ENCODE data around the gene CREB5.

The CREB5 gene

DNA sequence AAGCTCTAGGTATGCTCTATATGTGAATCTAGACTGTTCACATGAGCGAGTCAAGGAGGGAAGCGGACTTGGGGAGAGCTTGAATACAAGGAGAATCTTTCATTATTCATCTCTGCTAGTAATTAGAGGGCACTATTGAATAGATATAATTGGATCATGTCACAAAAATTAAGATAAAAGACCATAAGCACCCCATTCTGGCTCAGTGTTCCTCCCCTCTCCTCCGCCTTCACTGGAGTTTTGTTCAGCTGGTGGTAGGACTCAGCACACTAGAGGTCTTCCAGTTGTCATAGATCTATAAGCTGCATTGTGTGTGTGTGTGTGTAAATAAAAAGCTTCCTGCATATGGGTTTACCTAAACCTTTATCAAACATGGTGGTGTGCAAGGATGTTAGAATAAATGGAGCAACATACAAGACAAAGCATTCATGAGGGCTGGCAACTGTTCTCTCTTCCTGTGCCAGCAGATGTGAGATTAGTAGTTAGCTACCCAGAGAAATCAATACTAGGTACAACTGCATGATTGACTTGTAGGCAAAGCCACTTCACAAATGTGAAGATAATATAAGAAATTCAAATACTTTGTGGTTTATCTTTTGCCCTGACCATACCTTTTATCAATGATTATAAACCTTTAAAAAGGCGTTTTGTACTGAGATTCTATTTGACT lies 142.6 kb downstream of the CREB5 start:
- no peak for DNase-seq

DNA sequence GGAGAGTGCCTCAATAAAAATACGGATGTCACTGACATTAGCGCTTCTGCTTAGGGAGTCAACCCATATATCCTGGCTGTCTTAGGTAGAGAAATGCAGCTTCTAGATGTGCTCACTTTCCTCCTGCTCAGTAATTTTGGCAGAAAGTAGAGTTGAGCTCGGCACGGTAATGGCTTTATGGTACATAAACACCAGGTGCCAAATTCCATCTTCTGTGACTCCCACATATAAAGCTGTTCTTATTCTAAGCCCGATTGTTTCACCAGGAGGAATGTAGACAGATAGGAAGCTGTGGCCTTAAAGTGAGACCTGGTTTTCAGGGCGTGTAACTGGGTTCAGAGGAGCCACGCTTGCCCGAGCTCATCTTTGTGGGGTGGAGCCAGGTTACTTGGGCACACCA lies 143.7 kb downstream of the CREB5 start:
- no peak for DNase-seq

DNA sequence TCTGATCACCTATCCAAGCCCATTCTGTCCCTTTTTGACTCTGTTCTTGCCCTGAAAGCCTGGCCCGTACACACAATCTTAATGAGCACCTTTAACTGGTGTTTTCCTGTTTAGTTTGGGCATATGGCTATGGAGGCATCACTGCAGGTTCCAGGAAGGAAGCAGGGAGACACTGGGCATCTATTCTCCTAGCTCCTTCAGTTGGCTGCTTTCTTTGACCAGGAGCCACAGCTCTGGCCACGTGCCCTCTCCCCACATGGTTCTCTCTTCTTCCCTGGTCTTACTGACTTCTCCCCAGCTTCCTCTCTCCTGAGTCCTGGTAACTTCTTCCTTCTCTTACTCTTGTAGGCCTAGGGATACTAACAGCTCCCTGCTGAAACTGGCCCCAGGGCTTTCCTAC lies 144.4 kb downstream of the CREB5 start:
- DNase-seq: no peak

DNA sequence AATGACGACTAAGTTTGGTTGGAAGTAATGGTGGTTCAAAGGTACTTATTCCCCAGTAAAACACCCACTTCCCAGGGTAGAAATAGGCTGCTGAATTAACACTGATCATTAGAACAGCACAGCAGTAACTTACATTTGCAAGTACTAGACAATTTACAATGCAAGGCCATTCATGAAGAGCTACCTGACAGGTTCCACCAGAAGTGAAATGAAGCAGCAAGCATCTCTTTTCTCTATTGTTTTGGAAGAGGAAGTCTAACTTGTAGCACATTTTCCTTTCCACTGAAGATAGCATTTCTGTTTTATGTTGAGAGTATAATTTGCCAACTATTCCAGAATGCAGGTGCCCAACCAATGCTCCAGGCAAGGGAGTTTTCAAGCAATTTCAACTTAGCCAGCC lies 145.9 kb downstream of the CREB5 start:
- DNase-seq: no peak

DNA sequence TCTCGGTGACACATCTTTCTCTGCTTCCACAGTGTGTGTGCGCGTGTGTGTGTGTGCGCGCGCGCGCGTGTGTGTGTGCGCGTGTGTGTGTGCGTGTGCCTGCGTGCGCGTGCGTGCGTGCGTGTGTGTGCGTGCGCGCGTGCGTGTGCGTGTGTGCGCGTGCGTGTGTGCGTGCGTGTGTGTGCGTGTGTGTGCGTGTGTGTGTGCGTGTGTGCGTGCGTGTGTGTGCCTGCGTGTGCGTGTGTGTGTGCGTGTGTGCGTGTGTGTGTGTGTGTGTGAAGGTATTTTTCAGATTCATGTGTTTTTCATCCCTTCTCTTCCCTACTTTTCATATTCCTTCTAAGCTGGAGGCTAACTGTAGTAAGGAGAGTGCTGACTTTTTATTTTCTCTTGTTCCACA lies 148.4 kb downstream of the CREB5 start:
- DNase-seq: no peak

DNA sequence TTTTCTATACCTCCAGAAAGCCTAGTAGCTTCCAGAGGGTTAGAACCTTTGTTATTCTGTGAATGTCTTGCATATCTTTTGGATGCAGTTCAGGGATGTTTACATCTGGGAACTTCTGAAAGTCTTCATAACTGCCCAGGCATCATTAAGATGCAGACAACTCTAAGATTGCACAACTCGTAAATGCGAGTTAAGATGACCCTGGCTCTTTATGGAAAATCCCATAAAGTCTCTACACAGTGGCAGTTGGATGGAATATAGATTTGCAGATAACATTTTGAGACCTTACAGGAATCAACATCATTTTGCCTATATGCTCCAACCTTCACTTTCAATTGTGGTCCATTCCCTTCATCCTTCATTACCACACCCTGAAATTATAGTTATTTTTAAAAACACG lies 151.7 kb downstream of the CREB5 start:
- no peak for DNase-seq

DNA sequence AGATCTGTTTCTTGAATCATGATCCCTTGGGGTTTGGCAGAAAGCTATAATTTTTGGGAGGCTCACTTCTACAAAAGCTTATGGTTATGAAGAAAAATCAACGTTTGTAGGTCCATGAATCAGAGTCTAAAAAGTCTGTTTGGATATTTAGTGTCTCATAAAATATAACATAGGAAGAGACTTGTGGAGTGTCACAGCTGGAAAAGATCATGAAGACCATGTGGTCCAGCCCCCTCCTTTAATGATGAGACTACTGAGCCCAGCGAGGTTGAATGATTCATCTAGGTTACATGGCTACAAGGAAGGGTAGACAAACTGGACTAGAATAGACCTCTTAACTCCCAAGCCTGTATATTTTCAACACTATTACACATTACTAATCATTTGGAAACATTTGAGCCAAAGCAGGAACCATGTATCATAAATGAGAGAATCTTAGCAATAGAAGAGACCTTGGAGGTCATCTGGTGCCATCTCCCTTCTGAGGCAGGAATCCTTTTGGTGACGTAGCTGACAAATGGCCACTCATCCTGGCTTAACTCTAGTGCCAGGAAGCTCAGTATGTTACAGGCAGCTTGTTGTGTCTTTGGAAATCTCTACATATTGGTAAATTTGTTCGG lies 152.5 kb downstream of the CREB5 start:
- no peak for DNase-seq

DNA sequence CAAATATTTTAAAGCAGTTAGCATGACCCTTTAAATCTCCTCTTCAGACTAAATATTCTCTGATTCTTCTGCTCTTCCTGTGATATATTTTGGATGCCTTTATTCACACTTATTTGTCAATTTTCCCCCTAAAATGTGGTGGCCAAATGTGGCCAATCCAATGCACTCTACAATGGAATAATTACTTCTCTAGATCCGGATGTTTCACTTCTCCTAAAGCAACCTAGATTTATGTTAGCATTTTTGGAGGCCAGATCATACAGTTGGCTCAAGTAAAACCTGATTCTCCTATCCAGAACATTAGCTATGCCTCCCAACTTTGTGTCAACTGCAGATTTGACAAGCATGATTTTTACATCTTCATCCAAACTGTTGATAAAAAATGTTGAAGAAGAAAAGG lies 153.7 kb downstream of the CREB5 start:
- peak; percentile 0 for DNase-seq

DNA sequence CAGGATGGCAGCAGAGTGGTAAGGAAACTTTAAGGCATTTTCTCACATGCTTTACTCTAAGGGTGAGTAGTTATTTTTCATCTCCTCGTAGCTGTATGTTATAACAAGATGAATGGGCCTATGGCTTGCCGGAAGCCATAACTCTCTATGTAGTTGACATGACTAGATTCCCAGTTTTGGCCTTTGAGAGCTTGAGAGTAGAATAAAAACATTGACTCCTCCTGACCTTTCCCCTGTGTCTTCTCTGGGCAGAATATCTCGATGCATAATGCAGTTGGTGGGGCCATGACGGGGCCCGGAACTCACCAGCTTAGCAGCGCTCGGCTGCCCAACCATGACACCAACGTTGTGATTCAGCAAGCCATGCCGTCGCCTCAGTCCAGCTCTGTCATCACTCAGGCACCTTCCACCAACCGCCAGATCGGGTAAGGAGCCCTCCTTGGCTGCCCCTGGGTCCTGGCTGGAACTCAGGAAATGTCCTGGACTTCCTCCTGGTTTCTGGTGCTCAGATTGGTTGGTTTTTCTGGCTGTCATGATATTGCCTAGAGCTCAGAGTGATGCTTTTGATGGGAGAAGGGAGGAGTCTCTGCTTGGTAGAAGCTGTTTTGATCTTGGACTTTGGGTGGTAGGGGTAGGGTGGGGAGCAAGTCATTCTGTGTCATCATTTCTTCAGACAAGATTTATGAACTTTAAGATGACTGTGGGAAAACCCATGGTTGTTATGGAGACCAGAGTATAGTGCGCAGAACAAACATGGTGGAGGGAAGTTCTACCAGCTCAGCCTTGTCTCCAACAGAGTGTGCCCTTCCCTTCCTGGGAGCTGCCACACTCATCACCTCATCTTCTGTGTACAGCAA lies 158.0 kb downstream of the CREB5 start:
- no peak for DNase-seq

DNA sequence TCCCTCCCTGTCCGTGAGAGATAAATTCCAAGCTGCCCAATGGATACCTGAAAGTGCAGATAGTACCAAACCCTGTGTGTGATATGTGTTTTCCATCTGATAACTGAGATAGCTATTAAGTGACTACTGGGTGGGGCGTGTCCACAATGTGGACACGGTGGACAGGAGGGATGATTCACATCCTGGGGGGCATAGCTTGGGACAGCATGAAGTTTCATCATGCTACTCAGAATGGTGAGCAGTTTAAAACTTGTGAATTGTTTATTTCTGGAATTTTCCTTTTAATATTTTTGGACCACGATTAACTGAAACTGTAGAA lies 158.6 kb downstream of the CREB5 start:
- DNase-seq: no peak

DNA sequence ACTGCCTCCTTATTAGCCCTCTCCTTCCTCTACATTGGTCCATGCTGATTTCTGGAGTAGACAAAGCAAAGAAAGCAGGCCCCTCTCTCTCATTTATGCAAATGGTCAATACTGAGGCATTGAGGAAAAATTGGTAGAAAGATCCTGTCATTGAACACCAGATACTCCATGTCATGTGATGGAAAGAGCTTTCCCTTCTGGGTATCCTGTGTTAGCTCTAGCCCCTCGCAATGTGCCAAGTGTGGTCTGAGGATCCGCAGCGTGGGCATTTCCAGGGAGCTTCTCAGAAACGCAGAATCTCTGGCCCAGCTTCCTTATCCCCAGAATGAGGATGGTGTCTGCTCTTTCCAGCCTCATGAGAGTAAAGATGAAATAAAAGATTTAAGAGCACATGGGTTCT lies 159.1 kb downstream of the CREB5 start:
- DNase-seq: no peak

DNA sequence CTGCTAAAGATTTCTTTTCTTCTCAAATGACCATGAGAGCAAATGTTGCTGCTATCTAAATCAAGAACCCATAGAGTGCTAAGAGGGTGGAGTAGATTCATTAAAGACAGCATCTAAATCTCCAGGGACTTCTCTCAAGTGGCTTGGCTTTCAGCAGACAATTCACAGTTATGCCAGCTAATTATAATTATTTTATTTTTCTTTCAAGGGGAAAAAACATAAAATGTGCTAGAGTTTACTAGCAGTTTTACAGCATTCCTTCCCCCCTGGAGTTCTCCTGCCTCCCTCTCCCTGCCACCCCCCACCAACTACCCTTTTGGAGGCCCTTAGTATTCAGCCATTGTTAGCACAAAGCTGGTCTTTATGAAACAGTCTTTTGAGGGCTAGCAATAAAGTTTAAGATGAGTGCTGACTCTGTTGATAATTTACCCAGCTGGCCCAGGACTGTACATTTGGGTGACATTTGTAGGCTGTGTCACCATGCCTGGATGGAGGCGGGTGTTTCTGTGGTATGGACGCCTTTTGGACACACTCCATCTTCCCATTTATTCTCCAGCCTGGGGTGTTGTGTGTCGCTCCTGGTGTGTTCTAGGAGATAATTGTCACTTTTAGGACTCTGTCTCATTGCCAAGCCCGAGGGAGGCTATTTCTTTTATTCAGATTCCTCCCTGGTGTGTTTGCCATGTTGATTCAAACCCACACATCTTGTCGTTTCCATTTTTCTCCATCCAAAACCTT lies 160.2 kb downstream of the CREB5 start:
- no peak for DNase-seq

DNA sequence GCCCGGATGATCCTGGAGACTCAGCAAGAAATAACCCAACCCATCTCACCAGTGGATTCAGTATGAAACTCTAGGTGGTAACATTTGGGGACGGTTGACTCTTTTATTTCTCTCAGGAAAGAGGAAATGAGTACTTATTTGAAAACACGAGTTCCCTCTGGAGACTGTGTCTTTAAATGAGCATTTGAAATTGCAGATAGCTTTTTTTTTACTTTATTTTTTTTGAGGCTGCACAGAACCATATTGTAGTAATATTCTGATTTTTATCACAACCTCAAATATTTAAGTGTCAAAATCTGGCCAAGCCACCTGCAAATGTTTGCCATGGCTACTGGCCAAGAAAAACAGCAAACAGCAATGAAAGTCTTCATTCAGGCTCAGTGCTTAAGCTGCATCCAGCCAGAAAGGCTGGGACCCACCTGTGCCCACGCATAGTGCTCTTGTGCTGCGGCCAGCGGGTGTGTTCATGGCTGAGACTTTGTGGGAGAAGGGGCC lies 160.8 kb downstream of the CREB5 start:
- DNase-seq: peak; percentile 42

DNA sequence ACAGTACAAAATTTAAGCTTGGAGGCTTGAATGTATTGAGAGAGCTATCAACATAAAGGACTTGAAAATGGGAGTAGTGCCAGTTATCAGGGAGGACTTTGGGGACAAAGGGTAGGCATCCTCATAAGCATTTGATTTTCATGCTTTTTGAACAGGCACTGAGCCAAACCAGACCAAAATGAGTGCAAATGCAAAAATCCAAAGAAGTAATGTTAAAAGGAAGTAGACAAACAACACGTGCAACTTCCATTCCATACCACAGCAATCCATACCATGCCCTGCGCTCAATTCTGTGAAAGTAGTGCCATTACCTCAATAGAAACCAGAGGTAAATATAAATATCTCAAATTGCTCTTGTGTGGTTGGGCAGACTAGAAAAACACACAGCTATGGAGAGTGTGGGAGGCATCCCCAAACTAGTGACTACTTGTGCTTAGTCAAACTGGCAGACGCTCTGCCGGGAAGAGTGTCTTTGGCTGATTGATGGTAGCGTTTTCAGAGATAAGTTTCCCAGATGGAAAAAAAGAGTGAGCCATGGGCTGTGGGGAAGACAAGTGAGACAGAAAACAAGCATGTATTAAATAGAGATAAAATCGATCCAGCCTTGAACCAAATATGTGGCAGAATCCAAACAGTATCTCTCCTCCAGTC lies 161.5 kb downstream of the CREB5 start:
- no peak for DNase-seq

DNA sequence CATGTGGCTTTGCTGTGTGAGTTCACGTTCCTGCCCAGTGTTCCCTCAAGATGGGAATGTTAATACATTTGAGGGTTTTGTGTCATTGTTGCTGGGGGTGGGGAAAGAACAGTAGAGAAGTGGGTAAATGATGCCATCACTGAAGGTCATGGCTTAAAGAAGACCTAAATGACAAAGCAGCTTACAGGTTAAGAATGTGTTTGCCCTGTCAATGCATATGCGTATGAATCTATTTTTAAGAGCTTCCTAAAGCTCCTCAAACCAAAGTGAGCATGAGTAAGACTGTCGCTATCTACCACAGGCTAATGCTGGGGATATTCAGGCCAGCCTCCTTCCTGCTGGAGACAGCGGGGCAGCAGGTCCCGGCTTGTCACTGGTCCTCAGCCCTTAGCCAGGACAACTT lies 162.9 kb downstream of the CREB5 start:
- DNase-seq: peak; percentile 4

DNA sequence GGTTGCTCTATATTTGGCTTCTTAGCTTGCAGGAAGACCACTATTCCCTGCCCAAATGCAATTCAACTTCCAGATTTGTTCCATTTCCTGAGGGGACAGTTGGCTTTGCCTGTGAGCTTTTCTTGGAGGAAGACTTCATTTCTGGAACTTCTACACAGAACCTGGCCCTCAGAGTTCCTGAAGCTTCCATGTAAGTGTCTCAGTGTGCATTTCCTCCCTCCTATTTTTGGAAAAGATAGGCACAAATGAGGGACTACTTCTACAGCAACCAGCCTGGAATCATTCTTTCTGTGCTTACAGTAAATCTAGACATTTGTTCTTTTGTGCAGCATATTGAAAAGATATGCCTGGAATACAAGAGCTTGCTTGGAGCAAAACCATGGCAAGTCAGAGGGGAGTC lies 164.3 kb downstream of the CREB5 start:
- DNase-seq: no peak

DNA sequence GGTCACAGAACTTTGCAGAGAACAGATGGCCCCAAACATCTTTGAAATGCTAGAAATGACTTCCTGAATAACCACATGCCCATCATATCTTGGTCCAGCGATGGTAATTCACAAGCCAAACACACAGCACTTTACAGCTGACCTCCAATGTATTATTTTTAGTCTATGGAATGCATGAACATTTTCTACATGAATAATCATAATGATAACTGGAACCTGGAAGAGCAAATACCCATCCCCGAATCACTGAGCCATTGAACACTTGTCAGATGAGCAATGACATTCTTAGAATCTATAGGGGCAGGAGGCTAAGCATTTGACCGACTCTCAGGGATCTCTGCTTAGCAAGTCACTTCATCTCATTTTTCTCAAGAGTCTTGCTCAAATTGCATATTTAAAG lies 167.3 kb downstream of the CREB5 start:
- DNase-seq: no peak

DNA sequence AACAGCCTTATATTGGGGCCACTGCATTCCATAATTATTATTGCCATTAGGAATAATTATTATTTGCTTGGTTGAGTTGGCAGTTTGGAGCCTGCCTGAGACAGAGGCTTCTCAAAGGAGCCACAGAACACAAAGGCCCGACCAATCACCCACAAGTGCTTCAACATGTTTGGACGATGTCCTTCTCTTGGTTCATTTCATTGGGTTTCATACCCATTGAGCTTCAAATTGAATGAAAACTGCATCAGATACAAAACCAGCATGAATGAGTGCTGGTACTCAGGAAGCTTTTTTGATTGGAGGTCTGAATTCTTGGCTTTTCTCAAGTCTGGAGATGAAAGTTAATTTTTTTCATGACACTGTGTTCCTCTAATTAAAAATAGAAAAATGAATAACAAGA lies 168.3 kb downstream of the CREB5 start:
- no peak for DNase-seq

DNA sequence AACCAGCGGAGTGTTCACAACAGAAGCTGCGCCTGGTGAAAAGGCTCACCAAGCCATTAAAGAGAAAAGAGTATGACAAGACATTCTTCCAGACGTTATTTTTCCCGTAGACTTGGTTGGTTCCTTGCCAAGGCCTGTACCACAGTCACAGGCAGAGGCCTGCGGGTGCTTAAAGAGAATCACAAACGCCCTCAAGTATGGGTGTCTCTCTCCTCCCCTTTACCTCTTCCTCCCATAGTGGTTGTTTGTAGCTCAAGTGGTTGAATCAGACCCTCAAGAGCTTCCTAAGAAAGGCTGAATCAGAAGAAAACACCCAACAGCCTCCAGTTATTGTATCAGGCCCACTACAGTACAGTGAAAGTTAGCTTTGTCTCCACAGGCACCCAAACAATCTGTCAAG lies 169.0 kb downstream of the CREB5 start:
- no peak for DNase-seq

DNA sequence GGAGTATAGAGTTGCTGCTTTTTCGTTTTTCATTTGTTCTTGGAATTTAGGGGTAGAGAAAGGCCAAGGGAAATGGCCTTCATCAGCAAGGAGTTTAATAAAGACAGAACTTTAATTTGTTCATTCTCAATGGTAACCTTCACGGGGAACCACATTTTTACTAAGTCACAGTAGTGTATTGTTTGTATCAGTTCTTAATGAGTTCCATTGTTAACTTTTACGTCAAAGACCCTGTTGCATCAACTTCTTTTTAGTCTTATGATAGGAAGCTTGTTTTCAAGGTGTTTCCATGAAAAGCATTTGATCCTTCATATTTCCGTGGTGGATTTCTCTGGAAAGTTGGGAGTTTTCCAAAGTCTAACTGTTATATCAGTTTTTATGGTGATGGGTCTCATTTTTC lies 169.9 kb downstream of the CREB5 start:
- DNase-seq: no peak

DNA sequence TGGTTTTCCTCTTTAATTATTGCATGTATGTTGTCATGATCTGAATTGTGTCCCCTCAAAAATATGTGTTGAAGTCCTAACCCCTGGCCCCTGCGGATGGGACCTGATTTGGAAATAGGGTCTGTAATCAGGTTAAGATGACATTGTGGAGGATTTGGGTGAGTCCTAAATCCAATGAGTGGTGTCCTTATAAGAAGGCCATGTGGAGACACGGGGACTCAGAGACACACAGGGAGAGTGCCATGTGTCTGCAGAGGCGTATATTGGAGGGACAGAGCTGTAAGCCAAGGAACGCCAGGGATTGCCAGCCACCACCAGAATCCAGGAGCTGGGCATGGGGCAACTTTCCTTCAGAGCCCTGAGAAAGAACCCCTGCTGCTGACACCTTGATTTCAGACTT lies 171.9 kb downstream of the CREB5 start:
- DNase-seq: no peak

DNA sequence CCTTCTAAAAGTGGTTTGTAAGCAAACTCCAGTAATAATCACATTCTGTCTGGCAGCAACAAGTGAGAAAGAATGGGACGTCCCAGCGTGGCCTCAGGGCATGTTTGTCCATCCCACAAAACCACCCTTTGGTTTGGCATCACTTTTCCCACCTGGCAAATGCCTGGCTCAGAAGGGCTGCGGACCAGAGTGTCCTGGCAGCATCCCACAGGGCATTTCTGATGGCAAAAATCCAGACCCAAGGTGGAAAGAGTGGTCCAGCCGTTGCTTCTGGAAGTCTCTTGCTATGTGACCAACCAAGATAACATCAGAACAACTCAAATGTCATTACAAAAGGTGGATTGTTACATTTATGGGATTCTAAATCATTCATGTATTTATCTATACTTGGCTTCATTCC lies 174.4 kb downstream of the CREB5 start:
- no peak for DNase-seq

DNA sequence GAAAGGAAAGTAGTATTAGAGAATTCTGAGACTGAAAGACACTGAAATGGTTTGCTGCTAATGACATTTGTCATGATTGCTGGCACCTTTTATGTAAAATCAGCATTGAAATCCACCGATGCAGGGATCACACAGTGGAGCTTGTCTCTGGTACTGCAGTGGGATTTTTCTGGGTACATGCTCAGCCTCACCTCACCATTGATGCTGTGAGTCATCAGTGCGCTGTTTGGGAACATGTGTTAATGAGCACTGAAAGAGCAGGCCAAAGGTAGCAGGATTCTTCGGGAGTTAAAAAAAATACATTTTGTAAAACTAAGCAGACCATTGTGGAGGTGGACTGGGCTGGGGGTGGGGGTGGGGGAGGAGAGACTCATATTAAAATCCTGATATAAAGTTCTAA lies 174.9 kb downstream of the CREB5 start:
- no peak for DNase-seq

Data from MV-4-11 (cell line).